ENCODE data around the gene GLYATL1. TPM values are rescaled to one million over a fixed set of nuclear protein-coding genes. Genes with fewer than 3 reads are reported as not detected.

GLYATL1 gene
- 2.5 and 4.5 TPM in 2 replicates for total RNA-seq (ENCODE audit: low replicate concordance)
- long read RNA-seq, partial matches to known transcripts, result 0 of 5 reads
- long read RNA-seq, other reads (novel, unspliced or antisense), result 5 of 5 reads

DNA sequence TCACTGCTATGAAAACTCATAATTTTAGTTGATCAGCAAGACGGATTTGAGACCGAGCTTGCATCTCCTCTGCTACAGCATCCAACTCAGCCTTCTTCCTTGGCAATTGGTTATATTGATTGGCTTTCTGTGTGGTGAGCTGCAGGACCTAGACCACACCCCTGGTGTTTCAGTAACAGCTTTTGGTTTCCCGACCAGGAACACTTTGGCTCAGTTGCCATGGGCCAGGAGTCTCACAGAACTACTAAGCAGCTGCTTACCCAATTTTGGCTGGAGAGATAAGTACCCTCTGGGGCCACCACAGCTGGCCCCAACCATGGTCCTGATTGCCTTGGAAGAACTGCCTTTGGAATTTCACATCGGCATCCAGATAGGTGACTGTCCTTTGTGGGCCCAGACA lies at the start of gene GLYATL1:
Gene GLYATL1 (plus strand): TSS at position 212 of the 400 bp plus-strand sequence. CDS start 7,600 bp downstream, outside the sequence.
- H3K9me3 Mint-ChIP-seq, result no peaks in the 10 kb centered on the region
- DNase-seq (ENCODE audit: extremely low spot score, unreplicated experiment), result no peak
- no peaks in the 10 kb centered on the region for H3K4me1 Mint-ChIP-seq (ENCODE audit: unreplicated experiment)
- TF ChIP-seq, protein P1, sequence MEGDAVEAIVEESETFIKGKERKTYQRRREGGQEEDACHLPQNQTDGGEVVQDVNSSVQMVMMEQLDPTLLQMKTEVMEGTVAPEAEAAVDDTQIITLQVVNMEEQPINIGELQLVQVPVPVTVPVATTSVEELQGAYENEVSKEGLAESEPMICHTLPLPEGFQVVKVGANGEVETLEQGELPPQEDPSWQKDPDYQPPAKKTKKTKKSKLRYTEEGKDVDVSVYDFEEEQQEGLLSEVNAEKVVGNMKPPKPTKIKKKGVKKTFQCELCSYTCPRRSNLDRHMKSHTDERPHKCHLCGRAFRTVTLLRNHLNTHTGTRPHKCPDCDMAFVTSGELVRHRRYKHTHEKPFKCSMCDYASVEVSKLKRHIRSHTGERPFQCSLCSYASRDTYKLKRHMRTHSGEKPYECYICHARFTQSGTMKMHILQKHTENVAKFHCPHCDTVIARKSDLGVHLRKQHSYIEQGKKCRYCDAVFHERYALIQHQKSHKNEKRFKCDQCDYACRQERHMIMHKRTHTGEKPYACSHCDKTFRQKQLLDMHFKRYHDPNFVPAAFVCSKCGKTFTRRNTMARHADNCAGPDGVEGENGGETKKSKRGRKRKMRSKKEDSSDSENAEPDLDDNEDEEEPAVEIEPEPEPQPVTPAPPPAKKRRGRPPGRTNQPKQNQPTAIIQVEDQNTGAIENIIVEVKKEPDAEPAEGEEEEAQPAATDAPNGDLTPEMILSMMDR (conservative IDR thresholded peaks at IDR 0.05), result no peak
- no peaks in the 10 kb centered on the region for H3K36me3 Mint-ChIP-seq
- H3K27ac Mint-ChIP-seq, result no peak within 1 kb of the TSS
- no peak within 1 kb of the TSS for H3K4me3 Mint-ChIP-seq
- H3K27me3 Mint-ChIP-seq, result peaks cover 11% of the 10 kb centered on the region

DNA sequence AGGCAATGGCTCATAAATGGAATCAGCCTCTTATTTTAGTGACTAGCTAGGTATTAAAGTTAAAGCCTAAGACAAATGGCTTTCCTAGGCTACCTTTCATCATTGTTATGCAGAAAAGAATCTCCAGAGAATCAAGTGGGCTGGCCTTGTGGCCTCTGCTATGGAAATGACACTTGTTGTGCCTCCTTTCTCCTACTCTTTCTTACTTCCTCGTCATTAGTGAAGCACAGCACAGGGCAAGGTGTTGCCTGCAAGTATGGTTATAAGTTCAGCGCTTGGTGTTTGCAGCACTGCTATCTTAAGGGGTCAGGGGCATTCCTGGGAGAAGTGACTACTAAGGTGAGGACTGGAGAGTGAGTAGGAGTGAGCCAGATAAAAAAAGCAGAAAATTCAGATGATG lies 45.4 kb upstream of the GLYATL1 start:
- H3K36me3 Mint-ChIP-seq, result peaks cover 4% of the 10 kb centered on the region
- TF ChIP-seq, protein P1 (conservative IDR thresholded peaks at IDR 0.05), result no peak
- H3K4me3 Mint-ChIP-seq, result no peak overlapping the region
- no peak for DNase-seq (ENCODE audit: extremely low spot score, unreplicated experiment)
- no peak overlapping the region for H3K27ac Mint-ChIP-seq
- H3K27me3 Mint-ChIP-seq, result no peaks in the 10 kb centered on the region
- no peaks in the 10 kb centered on the region for H3K9me3 Mint-ChIP-seq
- peaks cover 4% of the 10 kb centered on the region for H3K4me1 Mint-ChIP-seq (ENCODE audit: unreplicated experiment)

DNA sequence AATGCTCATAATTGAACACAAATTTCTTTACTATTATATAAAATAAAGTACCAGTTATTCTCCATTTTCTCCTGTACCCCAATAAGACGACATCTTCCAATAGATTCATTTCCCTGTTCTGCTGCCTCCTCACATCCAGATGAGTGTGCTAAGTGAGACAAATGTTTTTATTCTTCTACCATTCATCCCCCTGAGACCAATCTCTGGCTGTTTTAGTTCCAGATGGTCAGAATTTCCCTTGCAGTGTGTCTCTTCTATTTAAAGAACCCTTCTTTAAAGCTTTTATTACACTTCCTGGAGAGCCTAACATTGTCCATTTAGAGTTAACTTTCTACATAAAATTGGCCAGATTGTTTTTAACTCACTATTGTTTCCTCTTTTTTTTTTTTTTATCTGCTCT lies 41.2 kb upstream of the GLYATL1 start:
- H3K36me3 Mint-ChIP-seq, result no peaks in the 10 kb centered on the region
- H3K27ac Mint-ChIP-seq, result no peak overlapping the region
- no peaks in the 10 kb centered on the region for H3K9me3 Mint-ChIP-seq
- no peak overlapping the region for H3K4me3 Mint-ChIP-seq
- peaks cover 4% of the 10 kb centered on the region for H3K4me1 Mint-ChIP-seq (ENCODE audit: unreplicated experiment)
- DNase-seq (ENCODE audit: extremely low spot score, unreplicated experiment), result no peak
- H3K27me3 Mint-ChIP-seq, result peaks cover 30% of the 10 kb centered on the region
- TF ChIP-seq, protein P1 (conservative IDR thresholded peaks at IDR 0.05), result no peak

- TF ChIP-seq, protein P1 (conservative IDR thresholded peaks at IDR 0.05), result peak; percentile 70
- no peaks in the 10 kb centered on the region for H3K36me3 Mint-ChIP-seq
- H3K27me3 Mint-ChIP-seq, result peaks cover 50% of the 10 kb centered on the region
- H3K4me3 Mint-ChIP-seq, result no peak overlapping the region
- no peaks in the 10 kb centered on the region for H3K9me3 Mint-ChIP-seq
- no peak overlapping the region for H3K27ac Mint-ChIP-seq
- no peak for DNase-seq (ENCODE audit: extremely low spot score, unreplicated experiment)
- peaks cover 18% of the 10 kb centered on the region for H3K4me1 Mint-ChIP-seq (ENCODE audit: unreplicated experiment)
Measured at GRCh38 chr11:58900479-58901420, 38.5 kb upstream of the GLYATL1 start.

DNA sequence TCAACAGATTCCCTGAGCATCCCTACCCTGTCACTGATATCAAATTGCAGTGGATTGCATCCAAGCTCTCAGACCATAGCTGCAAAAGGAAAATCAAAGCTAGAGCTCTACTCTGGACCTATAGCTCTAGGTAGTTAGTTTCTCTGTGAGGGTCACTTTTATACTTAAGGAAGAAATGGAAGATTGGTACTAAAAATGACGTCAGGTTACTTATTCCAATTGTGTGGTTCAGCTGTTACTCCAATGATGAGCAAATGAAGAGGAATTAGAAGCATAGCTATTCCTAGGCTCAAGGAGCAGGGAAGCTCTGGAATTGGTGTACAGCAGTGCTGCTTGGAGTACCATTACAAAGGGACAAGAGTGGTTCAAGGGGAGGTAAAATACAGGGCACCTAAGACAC lies 36.4 kb upstream of the GLYATL1 start:
- no peak for DNase-seq (ENCODE audit: extremely low spot score, unreplicated experiment)
- peaks cover 23% of the 10 kb centered on the region for H3K4me1 Mint-ChIP-seq (ENCODE audit: unreplicated experiment)
- TF ChIP-seq, protein P1 (conservative IDR thresholded peaks at IDR 0.05), result no peak
- peaks cover 70% of the 10 kb centered on the region for H3K27me3 Mint-ChIP-seq
- no peaks in the 10 kb centered on the region for H3K36me3 Mint-ChIP-seq
- no peaks in the 10 kb centered on the region for H3K9me3 Mint-ChIP-seq
- no peak overlapping the region for H3K27ac Mint-ChIP-seq
- no peak overlapping the region for H3K4me3 Mint-ChIP-seq
